NCI-H1436 treated with DMSO at 0.1 percent for 48 hours (cell line): ENCODE results near the gene IL17B.

Source experiments
- DNase-seq: peaks from one replicate; lab custom pipeline; 2025; lab: John Stamatoyannopoulos, UW

Gene IL17B

DNA sequence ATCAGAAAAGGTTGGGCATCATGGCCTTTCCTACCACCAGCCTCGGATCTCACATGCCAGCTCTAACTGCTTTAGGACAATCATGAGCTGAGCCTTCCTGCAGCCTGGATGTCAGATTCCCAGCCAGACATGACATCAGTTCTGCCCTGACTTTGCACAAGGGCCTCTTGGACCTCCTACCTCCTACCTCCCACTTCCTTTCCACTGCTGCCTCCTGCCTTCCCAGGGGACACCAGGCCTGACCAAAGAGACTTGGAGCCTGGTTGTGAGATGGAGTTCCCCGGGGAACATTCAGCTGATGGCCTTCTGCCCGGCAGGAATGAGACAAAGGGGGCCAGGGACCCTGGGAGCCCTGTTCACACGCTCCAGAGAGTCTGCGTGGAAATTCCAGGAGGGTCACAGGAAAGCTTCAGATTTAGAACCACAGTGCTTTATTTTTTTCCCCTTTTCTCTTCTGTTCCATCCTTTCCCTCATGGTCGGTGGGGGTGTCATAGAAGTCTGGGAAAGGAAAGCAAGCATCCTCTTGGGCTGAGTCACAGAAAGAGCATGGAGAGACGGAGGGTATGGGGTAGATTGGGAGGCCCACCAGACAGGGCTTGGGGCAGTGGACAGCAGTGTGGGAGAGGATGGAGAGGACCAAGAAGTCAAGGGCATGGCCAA lies 35.4 kb upstream of the IL17B start:
- no peak for DNase-seq

DNA sequence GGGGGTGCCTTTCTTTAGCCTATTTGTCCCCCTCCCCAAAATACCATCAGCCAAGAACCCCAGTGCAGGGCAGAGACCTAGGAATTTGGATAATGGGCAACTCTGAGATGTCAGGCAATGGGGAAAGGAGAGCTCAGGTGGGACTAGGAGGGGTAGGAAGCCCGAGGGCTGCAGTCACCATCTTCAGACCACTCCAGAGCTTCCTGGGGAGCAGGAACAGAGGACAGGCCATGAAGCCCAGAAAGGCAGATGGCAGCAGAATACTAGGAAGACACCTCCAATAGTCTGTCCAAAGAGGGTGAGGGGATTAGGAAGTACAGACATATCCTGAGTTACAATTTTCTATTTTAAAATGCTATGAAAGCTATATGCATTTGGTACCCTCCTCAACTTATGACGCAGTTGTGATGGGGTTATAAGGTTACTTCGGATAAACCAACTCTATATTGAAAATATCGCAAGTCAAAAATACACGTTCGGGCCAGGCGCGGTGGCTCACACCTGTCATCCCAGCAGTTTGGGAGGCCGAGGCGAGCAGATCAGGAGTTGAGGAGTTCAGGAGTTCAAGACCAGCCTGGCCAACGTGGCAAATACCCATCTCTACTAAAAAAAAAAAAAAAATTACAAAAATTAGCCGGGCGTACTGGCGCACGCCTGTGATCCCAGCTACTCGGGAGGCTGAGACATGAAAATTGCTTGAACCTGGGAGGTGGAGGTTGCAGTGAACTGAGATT lies 34.6 kb upstream of the IL17B start:
- no peak for DNase-seq

- no peak for DNase-seq
Measured at GRCh38 chr5:149412783-149413476, 33.8 kb upstream of the IL17B start.

GRCh38 chr5:149411738-149412519 lies 32.8 kb upstream of the IL17B start:
- no peak for DNase-seq

DNA sequence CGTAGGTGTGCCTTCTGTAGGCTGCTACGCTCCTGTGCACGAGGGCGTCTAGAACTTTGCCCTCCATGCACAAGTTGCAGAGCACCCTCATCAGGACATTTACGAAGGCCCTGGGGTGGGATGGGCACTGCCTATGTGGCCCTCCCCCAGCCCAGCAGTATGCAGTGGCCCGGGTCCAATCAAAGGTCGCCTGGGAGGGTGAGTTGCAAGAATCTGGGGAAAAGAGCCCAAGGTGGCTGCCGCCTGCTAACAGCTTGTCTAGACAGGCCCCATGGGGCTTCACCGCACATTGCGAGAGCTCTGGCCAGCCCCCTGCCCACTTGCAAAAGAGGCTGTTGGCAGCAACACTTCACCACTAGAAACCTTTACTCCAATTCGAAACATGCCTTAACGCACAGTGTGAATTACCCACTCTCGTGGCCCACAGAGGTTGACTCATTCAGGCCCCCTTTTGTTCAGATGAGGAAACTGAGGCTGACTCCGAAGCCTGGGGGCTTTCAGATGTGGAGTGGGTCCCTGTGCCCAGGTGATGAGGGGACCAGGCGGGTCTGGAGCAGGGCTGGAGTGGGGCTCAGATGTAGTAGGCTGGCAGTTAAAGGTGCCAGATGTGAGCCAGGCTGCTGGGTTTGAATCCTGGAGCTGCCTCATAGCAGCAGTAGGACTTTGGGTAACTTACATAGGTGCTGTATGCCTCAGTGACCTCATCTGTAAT lies 31.8 kb upstream of the IL17B start:
- no peak for DNase-seq

GRCh38 chr5:149410071-149410470 lies 31.0 kb upstream of the IL17B start:
- no peak for DNase-seq

DNA sequence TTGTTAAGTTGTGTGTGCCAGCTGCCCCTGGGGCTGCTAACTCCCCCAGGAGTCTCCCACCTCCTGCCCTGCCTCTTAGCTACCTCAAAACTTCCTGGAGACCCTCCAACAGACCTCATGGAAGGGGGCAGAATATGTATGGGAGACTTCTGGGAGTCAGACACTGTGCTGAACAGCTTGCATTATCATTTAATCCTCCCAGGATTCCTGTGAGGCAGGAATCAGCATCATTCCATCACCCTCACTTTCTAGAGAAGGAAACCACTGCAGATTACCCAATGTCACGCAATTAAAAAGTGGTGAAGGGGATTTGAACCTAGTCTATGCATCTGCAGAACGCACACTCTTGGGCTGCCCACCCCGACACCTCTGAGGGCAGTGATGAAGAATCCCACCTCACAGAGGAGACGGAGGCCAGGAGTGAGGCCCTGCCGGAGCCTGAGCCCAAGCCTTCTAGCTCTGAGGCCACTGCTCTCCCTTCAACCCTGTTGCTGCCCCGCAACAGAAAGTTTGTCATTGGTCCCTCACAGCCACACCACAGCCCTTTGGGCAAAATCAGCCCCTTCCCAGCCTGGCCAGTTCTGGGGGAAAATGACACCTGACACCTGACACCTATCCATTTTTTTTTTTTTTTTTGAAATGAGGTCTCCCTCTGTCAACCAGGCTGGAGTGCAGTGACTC lies 30.3 kb upstream of the IL17B start:
- no peak for DNase-seq

GRCh38 chr5:149408252-149409099 lies 29.4 kb upstream of the IL17B start:
- DNase-seq: no peak

- no peak for DNase-seq
Measured at GRCh38 chr5:149407323-149408251, 28.5 kb upstream of the IL17B start.

DNA sequence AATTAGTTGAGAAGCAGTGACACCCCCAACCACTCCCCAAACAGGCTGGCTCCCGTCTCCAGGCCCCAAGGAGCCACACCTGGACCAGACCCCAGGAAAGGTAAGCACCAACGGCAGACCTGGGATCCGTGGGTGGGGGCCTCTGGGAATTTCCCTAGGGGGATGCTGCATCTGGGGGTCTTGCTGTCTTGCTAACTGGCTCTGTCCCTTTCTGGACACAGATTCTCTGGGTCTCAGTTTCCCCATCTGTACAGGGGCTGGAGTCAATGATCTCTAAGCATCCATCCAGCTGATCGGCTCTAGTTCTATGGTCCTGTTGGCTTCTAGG lies 27.9 kb upstream of the IL17B start:
- DNase-seq: no peak

DNA sequence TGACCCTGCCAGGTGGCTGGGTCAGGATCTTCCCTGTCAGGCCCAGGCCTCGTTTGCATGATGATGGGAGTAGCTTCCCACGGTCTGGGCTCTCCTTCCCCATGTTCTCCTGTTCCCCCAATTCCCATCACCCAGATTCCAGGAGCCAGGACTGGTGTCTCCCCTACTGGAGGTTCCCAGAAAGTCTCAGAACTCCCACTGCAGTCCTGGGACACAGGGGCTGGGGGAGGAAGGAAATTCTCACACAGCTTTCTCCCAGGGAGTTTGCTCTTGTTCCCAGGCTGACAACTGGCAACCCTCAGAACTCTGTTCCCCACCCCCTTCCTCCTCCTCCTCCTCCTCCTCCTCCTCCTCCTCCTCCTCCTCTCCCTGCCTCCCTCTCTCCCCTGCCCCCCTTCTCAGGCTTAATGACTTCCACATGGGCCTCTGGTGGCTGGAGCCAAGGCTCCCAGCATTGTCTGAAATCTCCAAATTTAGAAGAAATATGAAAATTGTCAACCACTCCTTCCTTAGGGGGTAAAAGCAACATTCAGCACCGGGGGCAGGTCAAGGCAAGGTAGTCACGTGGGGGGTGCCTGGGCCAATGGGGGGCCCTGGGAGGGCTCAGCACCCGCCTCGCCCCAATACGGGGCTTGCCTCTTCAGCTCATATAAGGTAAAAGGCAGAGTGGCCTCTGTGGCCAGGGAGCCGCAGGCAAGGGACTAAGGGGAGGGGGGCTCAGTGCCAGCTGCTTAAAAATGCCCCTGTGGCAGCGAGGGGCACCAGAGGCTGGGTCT lies 27.3 kb upstream of the IL17B start:
- no peak for DNase-seq

- no peak for DNase-seq
Measured at GRCh38 chr5:149405550-149406202, 26.6 kb upstream of the IL17B start.

- no peak for DNase-seq
Measured at GRCh38 chr5:149404746-149405549, 25.9 kb upstream of the IL17B start.

DNA sequence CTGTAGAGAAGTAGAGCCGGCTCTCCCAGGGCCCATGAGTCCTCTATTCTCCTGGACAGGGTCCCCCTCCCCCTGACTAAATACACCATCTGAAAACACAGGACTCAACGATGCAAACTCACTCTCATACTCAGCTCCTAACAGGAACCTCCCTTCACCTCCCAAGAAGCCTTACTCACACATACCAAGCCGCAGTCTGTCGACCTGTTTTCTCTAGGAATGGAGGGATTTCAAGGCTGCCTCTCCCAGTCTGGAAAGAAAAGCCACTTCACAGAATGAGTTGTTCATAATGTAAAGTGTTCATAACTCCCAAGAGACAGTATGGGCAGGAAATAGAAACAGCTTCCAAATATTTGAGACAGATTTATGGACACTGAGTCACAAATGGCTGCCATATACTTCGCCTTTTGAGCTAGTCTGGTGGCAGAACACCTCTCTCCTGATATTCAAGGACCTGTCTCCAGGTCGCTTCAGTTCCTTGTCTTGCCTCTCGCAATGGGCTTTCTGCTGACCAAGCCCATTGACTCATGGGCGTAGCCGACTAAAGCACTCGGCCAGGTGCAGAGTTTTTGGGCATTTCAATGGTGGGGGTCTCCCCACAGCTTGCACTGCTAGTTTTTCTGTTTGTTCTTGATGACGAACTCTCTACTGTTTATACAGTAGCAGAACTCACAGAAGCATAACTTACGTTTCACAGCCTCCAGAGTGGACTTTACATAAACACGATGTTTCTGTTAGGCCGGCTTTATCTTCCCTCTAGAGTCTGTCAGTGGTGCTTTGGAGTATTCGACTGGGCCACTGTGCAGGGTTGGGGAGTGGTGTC lies 25.0 kb upstream of the IL17B start:
- no peak for DNase-seq

DNA sequence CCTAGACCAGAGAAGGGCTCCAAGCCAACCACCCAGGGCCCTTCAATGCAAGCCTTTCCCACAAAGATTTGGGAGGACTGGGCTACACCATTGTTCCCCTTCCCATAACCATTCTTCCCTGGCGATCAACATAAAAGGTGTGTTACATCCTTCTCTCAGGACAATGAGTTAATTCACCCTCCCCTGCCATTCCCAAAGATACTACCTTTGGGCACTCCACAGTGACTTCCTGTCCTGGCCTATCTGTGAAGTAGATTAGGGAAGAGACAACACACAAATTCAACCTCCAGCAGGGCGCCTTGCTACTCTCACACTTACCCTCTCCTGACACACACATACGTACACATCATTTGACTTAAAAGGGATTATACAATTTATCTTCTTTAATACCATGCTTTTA lies 23.2 kb upstream of the IL17B start:
- no peak for DNase-seq

- DNase-seq: no peak
Measured at GRCh38 chr5:149401051-149401450, 22.0 kb upstream of the IL17B start.
